Liver (tissue), 5 donors: ENCODE results near the gene GOLGA6L24. TPM values are rescaled to one million over a fixed set of nuclear protein-coding genes. Genes with fewer than 3 reads are reported as not detected.

Experiments used
- polyA plus RNA-seq, 2 donors: library from polyadenylated mRNA; stranded (reverse) in 1 of 2; unstranded in 1 of 2; fragments of 200-250 nt in 1 of 2; fragments of >200 nt in 1 of 2; fragmentation: Nextera tagmentation in 1 of 2; extraction: Ambion mirVana in 1 of 2; gene quantifications; one replicate each; pipeline versions ENCODE4 v1.2.1 to v1.2.3, GENCODE V29; 2013 to 2015
- small RNA-seq: library from RNA; depleted of rRNA; stranded (forward); fragments of <200 nt; gene quantifications from one replicate; pipeline ENCODE3, GENCODE V24; 2014
- total RNA-seq, 2 donors: library from RNA; depleted of rRNA; stranded (reverse); fragments of >200 nt; gene quantifications; one replicate each; pipeline ENCODE4 v1.2.3, GENCODE V29; 2014
- donor health status: healthy.
- donor health status: healthy.
- donor health status: healthy.

Gene GOLGA6L24
- total and polyA plus RNA-seq, 4 donors = not detected

Small RNA genes within 50 kb of the gene (small RNA-seq; reads per million reads assigned to genes)
- gene AC091304.5 (not detected), gene RN7SL238P (not detected)

Other genes with a start within 250 kb of the GOLGA6L24 start
- gene HERC2, start 35.9 kb downstream of the GOLGA6L24 start, total RNA-seq = 10 to 100 TPM; 38.6 to 45.4 TPM
- 10 to 100 TPM; 14.6 TPM for gene HERC2, start 35.9 kb downstream of the GOLGA6L24 start, polyA plus RNA-seq
- not detected for gene GOLGA8F, start 20.6 kb upstream of the GOLGA6L24 start, total RNA-seq
- gene GOLGA8F, start 20.6 kb upstream of the GOLGA6L24 start, polyA plus RNA-seq = not detected
- gene GOLGA8G, start 174.9 kb upstream of the GOLGA6L24 start, total RNA-seq = not detected
- not detected for gene GOLGA8G, start 174.9 kb upstream of the GOLGA6L24 start, polyA plus RNA-seq
- gene GOLGA6L25, start 195.5 kb upstream of the GOLGA6L24 start, total RNA-seq = not detected
- gene GOLGA6L25, start 195.5 kb upstream of the GOLGA6L24 start, polyA plus RNA-seq = under 1 TPM in 1 of 2 donors, not detected in 1; 0.08 TPM